Thoracic aorta (tissue), 2 donors: ENCODE data around the gene VSTM2L. TPM values are rescaled to one million over a fixed set of nuclear protein-coding genes. Genes with fewer than 3 reads are reported as not detected.

Source experiments
- ATAC-seq: fragments of 150-250 bp; one replicate; pipeline ENCODE4 v1.8.0; 2017; ENCODE audit warnings: low read depth; ENCODE audit not compliant: insufficient number of reproducible peaks, low FRiP score
- DNase-seq: peaks from one replicate; pipeline ENCODE4 v3.0.0-alpha.2; 2020; ENCODE audit warnings: low spot score
- H3K27ac ChIP-seq, 2 donors: fragments of 200-600 bp; sonication (generic); 1 replicate in 1 of 2; 2 replicates in 1 of 2; pipeline ENCODE4 v1.5.1; 2016; ENCODE audit warnings: mild to moderate bottlenecking in 2 of 2, moderate library complexity in 2 of 2
- H3K27me3 ChIP-seq: fragments of 200-600 bp; sonication (generic); replicated peaks from 2 replicates; pipeline ENCODE4 v1.6.0; 2016; ENCODE audit warnings: mild to moderate bottlenecking; ENCODE audit not compliant: insufficient read depth
- H3K36me3 ChIP-seq: fragments of 200-600 bp; sonication (generic); one replicate; pipeline ENCODE4 v1.5.1; 2016
- H3K4me1 ChIP-seq, 2 donors: fragments of 200-600 bp; sonication (generic); 1 replicate in 1 of 2; 2 replicates in 1 of 2; pipeline versions ENCODE4 v1.5.1 to v1.6.0; 2016; ENCODE audit warnings: low read depth in 2 of 2, mild to moderate bottlenecking in 1 of 2; ENCODE audit not compliant: control insufficient read depth in 1 of 2
- H3K4me3 ChIP-seq: fragments of 200-600 bp; sonication (generic); 2 replicates; pipeline ENCODE4 v1.5.1; 2016; ENCODE audit warnings: mild to moderate bottlenecking
- H3K9me3 ChIP-seq: fragments of 200-600 bp; sonication (generic); 2 replicates; pipeline ENCODE4 v1.5.1; 2016
- total RNA-seq, 2 donors: library from RNA; depleted of rRNA; stranded (reverse); fragments of >200 nt; gene quantifications; one replicate each; pipeline versions ENCODE4 v1.1.0 to v1.2.3, GENCODE V29; 2016
- TF ChIP-seq, protein P1 (sequence below): fragments of 200-600 bp; sonication (generic); IDR thresholded peaks from one replicate; pipeline ENCODE4 v1.5.1; 2019; ENCODE audit warnings: antibody characterized with exemption

Gene VSTM2L
- total RNA-seq, 2 donors from 2014 or later: 0.68 to 5.4 TPM

DNA sequence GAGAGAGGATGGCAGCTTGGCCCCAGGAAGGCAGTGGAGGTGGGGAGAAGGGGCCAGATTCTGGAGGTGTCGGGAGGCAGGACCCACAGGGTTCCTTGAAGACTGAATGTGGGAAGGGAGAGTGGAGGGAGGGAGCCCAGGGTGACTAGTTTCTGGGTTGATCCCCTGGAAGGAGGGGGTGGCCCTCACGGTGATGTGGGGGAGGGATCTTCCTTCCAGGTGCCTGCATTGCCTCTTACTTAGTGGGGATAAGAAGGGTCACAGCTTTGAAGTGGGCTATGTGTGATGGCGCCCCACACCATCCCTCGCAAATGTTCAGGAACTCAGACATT, 26.7 kb downstream of the VSTM2L start:
- TF ChIP-seq, protein P1, sequence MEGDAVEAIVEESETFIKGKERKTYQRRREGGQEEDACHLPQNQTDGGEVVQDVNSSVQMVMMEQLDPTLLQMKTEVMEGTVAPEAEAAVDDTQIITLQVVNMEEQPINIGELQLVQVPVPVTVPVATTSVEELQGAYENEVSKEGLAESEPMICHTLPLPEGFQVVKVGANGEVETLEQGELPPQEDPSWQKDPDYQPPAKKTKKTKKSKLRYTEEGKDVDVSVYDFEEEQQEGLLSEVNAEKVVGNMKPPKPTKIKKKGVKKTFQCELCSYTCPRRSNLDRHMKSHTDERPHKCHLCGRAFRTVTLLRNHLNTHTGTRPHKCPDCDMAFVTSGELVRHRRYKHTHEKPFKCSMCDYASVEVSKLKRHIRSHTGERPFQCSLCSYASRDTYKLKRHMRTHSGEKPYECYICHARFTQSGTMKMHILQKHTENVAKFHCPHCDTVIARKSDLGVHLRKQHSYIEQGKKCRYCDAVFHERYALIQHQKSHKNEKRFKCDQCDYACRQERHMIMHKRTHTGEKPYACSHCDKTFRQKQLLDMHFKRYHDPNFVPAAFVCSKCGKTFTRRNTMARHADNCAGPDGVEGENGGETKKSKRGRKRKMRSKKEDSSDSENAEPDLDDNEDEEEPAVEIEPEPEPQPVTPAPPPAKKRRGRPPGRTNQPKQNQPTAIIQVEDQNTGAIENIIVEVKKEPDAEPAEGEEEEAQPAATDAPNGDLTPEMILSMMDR: no peak
- Histone ChIP-seq H3K36me3 (no peaks in the 10 kb centered on the region), H3K9me3 (no peaks in the 10 kb centered on the region), H3K27ac (no peak overlapping the region), H3K4me1 (no peaks in the 10 kb centered on the region), H3K27me3 (no peaks in the 10 kb centered on the region), H3K4me3 (no peak overlapping the region)
- no peak for DNase-seq
- no peak for ATAC-seq

DNA sequence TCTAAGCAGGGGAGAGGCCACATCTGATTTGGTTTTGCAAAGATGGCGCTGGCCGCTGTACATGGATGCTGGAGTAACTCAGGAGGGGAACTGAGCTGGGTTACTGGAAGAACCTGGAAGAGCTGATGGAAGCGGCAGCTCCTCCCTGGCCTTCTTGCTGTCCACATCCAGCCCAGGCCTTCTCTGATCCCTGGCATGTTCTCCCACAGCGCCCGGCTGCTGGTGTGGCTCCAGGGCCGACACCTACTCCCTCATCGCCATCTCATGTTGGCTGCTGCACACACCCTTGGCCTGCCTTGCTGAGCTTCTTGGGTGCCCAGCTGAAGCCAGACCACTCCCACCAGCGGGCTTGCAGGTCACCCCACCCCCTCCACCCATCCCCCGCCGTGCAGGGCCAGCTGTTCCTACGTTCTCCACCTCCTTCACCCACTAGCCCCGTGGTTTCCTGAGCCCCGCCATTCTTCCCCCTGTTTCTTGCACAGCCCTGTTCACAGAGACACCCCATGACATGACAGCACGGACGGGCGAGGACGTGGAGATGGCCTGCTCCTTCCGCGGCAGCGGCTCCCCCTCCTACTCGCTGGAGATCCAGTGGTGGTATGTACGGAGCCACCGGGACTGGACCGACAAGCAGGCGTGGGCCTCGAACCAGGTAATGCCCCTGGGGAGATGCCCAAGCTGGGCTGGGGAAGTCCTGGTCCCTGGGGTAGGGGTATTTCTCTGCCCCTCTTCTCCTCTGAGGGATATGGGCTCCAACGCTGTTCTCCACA, 28.4 kb downstream of the VSTM2L start:
- TF ChIP-seq, protein P1: no peak

DNA sequence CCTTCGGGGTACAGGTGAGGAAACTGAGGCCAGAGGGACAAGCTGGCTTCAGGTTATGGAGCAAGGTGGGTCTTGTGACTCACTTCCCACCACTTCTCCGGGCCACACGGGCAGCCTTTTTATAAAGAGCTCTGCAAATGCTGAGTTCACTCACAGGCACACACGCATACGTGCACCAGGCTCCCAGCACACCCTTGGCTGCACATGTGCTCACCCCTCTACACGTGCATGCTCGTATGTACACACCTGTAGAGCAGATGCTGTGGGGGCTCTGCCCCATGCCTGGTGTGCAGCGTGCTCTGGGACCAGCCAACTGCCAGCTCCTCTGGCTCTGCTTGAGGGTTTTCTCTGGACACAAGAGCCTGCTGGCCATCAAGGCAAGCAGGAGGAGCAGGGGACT, 29.1 kb downstream of the VSTM2L start:
- TF ChIP-seq, protein P1: no peak
- no peaks in the 10 kb centered on the region for H3K36me3 ChIP-seq
- H3K4me1 ChIP-seq: no peaks in the 10 kb centered on the region
- H3K4me3 ChIP-seq: no peak overlapping the region
- no peak overlapping the region for H3K27ac ChIP-seq
- no peaks in the 10 kb centered on the region for H3K27me3 ChIP-seq
- no peaks in the 10 kb centered on the region for H3K9me3 ChIP-seq
- DNase-seq (no peak), ATAC-seq (no peak)

More for the DNA sequence above, 28.4 kb downstream of the VSTM2L start:
- Histone ChIP-seq H3K27ac (no peak overlapping the region), H3K27me3 (no peaks in the 10 kb centered on the region), H3K4me1 (no peaks in the 10 kb centered on the region), H3K9me3 (no peaks in the 10 kb centered on the region), H3K36me3 (no peaks in the 10 kb centered on the region), H3K4me3 (no peak overlapping the region)
- DNase-seq (no peak), ATAC-seq (no peak)

DNA sequence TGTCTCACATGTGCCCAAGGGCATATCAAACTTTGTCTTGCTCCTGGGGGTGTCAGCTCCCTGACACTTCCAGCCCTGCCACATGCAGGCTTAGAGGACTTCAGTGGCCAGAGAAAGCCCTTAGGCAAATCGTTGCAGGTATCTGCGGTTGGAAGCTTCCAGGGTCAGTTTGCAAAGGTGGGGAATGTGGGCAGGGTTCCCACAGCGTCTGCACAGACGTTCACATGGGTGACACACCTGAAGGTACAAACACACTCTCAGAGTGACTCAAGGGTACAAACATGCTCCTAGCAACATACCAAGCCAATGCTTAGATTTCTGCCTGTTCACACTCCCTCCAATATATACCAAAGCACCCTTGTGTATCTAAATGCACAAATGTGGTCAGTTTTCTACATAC, 30.0 kb downstream of the VSTM2L start:
- TF ChIP-seq, protein P1: no peak
- H3K27me3 ChIP-seq: no peaks in the 10 kb centered on the region
- no peaks in the 10 kb centered on the region for H3K36me3 ChIP-seq
- no peak for ATAC-seq
- no peaks in the 10 kb centered on the region for H3K4me1 ChIP-seq
- H3K4me3 ChIP-seq: no peak overlapping the region
- DNase-seq: no peak
- H3K27ac ChIP-seq: no peak overlapping the region
- no peaks in the 10 kb centered on the region for H3K9me3 ChIP-seq

DNA sequence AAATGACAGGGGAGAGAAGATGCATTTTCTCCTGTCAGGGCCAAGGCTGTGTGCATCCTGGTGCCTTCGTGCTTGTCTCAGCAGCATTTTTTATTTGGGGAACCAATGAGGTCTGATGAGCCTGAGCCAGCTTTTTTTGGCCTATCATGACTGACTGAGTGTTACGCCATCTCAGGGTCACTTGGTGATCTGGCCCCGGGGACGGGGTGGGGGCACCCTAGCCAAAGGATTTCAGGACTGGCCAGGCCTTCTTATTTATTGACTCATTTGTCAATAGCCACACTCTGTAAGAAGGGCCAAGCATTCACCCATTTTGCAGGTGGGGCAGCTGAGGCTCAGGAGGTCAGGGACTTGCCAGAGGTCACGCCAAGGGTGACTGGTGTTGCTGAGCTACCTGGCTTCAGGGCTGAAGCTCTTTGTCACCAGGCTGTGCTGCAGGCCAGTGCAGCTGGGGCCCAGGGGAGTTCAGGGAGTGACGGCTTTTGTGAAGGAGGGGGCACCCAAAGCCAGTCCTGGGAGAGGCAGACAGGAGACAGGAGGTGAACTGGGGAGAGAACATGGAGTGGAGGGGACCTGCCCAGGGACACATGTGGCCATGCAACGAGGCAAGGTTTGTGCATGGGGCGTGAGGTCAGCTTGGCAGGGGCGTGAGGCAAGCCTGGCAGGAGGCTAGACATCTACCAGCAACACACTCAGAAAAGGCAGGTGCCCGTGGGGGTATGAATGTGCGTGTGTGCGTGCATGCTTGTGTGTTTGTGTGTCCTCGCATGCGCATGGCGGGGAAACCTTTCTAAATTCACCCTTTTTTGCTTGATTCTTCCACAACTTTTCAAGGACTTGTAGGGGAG, 31.1 kb downstream of the VSTM2L start:
- DNase-seq: no peak
- Histone ChIP-seq H3K27me3 (no peaks in the 10 kb centered on the region), H3K9me3 (no peaks in the 10 kb centered on the region), H3K4me3 (no peak overlapping the region), H3K27ac (no peak overlapping the region), H3K36me3 (no peaks in the 10 kb centered on the region), H3K4me1 (no peaks in the 10 kb centered on the region)
- TF ChIP-seq, protein P1: no peak
- no peak for ATAC-seq
